Muscle of leg (tissue), 11 donors: Measurements from ENCODE around the gene CYP27A1. TPM values are rescaled to one million over a fixed set of nuclear protein-coding genes. Genes with fewer than 3 reads are reported as not detected.

Experiments used
- DNase-seq: peaks from one replicate; pipeline ENCODE4 v3.0.0; 2013
- H3K27ac ChIP-seq: one replicate; pipeline ENCODE4 v1.5.1; 2013; ENCODE audit warnings: mild to moderate bottlenecking, low read length, control low read depth
- H3K27me3 ChIP-seq: one replicate; pipeline ENCODE4 v1.6.1; 2013; ENCODE audit warnings: low read length; ENCODE audit not compliant: control insufficient read depth, insufficient read depth
- H3K36me3 ChIP-seq: one replicate; pipeline ENCODE4 v1.6.1; 2013; ENCODE audit warnings: low read length; ENCODE audit not compliant: control insufficient read depth, insufficient read depth
- H3K4me1 ChIP-seq: one replicate; pipeline ENCODE4 v1.6.1; 2013; ENCODE audit warnings: low read length; ENCODE audit not compliant: control insufficient read depth, insufficient read depth
- H3K4me3 ChIP-seq: one replicate; pipeline ENCODE4 v1.5.1; 2013; ENCODE audit warnings: low read length, control low read depth
- H3K9me3 ChIP-seq: replicated peaks from 2 replicates; pipeline ENCODE4 v1.6.1; 2013; ENCODE audit warnings: low read depth, low read length; ENCODE audit not compliant: control insufficient read depth
- WGBS: methylation state at CpG from one replicate; pipeline ENCODE4 v1.1.5; 2013; ENCODE audit warnings: missing lambda C conversion rate; ENCODE audit not compliant: insufficient coverage; 5-methylcytosine and 5-hydroxymethylcytosine counted together
- polyA plus RNA-seq, 8 donors: library from polyadenylated mRNA; unstranded; fragments of 120-200 nt; gene quantifications; one replicate each; pipeline versions ENCODE4 v1.2.1 to v1.2.3, GENCODE V29; 2013; ENCODE audit warnings: inconsistent platforms in 1 of 8, low replicate concordance in 1 of 8; ENCODE audit not compliant: insufficient read length in 8 of 8, insufficient read depth in 1 of 8
- total RNA-seq: library from RNA; stranded (reverse); fragments of 120-200 nt; gene quantifications from one replicate; pipeline ENCODE4 v1.2.4, GENCODE V29; 2013

Gene CYP27A1
- total and polyA plus RNA-seq, 9 donors = 11.8 to 26.8 (median 19.3) TPM

DNA sequence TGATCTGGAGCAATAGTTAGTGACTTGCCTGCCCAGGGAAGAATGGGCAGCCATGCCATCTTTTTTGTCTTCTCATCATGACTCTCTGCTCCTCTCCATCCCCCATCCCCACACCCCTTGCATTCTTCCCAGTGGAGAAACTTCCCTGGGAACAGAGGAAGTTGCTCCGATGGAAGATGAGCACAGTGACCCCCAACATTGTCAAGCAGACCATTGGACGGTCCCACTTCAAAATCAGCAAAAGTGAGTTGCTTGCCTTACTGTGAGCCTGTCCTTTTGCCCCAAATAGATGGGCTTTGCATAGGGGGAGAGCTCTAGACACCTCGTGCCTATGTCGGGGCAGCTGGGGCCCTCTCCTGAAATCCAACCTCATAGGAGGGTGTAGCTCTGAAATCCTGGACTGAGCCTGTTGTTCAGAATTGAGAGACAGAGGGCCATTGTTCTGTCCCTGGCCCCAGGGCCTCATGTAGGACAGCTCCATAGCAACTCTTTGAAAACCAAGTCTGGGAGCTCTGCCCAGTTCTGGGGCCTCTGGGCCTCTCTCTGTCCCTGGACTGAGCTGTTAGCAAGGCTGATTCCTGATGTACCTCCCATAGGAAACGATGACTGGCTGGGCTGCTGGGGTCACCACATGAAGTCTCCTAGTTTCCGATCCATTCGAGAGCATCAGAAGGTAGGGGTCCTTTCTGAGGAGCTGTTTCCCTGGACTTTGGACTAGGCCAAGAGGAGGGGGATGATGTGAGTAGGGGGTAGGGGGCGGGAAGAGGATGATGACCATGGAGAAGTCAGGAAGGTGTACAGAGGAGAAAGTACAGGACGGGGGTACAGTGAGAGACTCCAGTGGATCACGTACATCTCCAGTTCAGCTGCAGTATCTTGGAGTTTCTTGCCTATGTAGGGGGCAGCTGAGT is 36.1 kb upstream of the CYP27A1 start:
- WGBS = 60% methylated on average over 7 of the region's 10 CpGs
- H3K36me3 ChIP-seq = peaks cover 59% of the 10 kb centered on the region
- H3K4me3 ChIP-seq = no peak overlapping the region
- peaks cover 14% of the 10 kb centered on the region for H3K4me1 ChIP-seq
- no peaks in the 10 kb centered on the region for H3K9me3 ChIP-seq
- peak; percentile 91 for DNase-seq
- no peaks in the 10 kb centered on the region for H3K27me3 ChIP-seq
- H3K27ac ChIP-seq = peak overlapping the region; percentile 62

DNA sequence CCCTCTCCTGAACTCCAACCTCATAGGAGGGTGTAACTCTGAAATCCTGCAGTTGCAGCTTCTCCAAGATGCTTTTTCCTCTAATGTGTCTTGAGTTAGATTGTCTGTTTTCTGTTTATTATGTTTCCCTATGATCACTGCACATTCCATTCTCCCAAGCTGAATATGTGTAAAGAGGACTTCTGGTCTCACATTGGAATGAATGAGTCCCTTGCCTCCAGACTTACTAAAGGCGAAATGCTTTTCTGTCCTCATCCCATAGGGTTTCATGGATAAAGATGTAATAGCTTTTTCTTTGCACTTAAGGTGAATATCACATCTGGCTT is 35.5 kb upstream of the CYP27A1 start:
- H3K9me3 ChIP-seq = no peaks in the 10 kb centered on the region
- WGBS = no CpG with 5 or more reads among the region's 1 CpG
- peaks cover 63% of the 10 kb centered on the region for H3K36me3 ChIP-seq
- peak overlapping the region; percentile 62 for H3K27ac ChIP-seq
- H3K4me1 ChIP-seq = peaks cover 14% of the 10 kb centered on the region
- DNase-seq = peak; percentile 37
- no peak overlapping the region for H3K4me3 ChIP-seq
- H3K27me3 ChIP-seq = no peaks in the 10 kb centered on the region

DNA sequence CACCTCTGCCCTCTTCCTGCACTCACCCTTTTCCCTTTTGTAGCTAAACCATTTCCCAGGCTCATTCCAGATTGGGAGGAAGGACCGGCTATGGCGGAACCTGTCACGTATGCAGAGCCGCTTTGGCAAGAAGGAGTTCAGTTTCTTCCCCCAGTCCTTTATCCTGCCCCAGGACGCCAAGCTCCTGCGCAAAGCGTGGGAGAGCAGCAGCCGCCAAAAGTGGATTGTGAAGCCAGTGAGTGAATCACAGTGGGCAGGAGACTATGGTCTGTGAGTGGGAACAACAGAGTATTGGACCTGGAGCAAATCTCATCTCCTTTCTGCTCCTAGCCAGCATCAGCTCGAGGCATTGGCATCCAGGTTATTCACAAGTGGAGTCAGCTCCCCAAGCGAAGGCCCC is 35.0 kb upstream of the CYP27A1 start:
- Histone ChIP-seq H3K27ac (no peak overlapping the region), H3K36me3 (peaks cover 66% of the 10 kb centered on the region), H3K9me3 (no peaks in the 10 kb centered on the region), H3K27me3 (no peaks in the 10 kb centered on the region), H3K4me3 (no peak overlapping the region), H3K4me1 (peaks cover 14% of the 10 kb centered on the region)
- DNase-seq = no peak
- WGBS = 79% methylated on average over 4 of the region's 10 CpGs

DNA sequence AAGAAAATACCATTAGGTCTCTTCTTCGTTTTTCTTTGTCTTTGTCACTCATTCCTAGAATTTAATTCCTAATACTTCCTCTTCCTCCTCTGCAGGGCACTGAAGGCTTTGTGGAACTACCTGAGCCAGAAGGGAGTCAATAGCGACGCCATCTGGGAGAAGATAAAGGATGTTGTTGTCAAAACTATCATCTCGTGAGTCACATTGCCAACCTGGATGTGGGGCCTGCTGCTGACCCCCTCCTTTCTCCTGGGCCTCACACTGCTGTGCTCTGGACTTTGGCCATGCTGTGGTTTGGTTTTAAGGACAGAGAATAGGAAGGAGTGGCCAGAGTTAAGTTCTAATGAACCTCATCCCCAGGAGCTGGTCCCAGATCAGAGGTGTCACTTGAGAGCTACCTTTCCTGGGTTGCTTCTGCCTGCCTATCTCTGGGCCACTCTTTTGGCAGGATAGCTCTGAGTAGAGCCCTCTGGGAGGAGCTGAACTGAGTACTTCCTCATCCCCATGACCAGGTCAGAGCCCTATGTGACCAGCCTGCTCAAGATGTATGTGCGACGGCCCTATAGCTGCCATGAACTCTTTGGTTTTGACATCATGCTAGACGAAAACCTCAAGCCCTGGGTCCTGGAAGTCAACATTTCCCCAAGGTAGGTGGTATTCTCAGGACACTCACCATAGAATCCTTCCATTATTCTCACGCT is 33.1 kb upstream of the CYP27A1 start:
- H3K4me1 ChIP-seq = peaks cover 14% of the 10 kb centered on the region
- 94% methylated on average over 3 of the region's 8 CpGs for WGBS
- H3K4me3 ChIP-seq = no peak overlapping the region
- H3K27ac ChIP-seq = no peak overlapping the region
- H3K9me3 ChIP-seq = no peaks in the 10 kb centered on the region
- H3K27me3 ChIP-seq = no peaks in the 10 kb centered on the region
- DNase-seq = no peak
- peaks cover 83% of the 10 kb centered on the region for H3K36me3 ChIP-seq

DNA sequence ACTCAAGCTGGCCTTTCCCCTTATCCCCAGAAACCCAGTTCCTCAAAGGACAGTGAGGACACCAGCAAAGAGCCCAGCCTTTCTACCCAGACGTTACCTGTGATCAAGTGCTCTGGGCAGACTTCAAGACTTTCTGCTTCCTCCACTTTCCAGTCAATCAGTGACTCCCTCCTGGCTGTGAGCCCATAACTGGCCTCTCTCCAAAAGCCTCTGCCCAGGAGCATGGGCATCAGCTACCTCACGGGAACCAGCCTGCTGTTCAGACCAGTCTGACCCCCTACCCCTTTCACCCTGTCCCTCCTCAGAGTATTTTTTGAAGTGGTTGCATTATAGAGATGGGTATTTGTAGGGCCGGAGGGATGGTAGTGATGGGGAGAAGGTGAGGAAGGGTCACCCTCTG is 27.7 kb upstream of the CYP27A1 start:
- no peak for DNase-seq
- no peak overlapping the region for H3K4me3 ChIP-seq
- no peak overlapping the region for H3K27ac ChIP-seq
- WGBS = 67% methylated on average over 1 of the region's 3 CpGs
- no peaks in the 10 kb centered on the region for H3K9me3 ChIP-seq
- H3K4me1 ChIP-seq = no peaks in the 10 kb centered on the region
- peaks cover 62% of the 10 kb centered on the region for H3K36me3 ChIP-seq
- no peaks in the 10 kb centered on the region for H3K27me3 ChIP-seq

DNA sequence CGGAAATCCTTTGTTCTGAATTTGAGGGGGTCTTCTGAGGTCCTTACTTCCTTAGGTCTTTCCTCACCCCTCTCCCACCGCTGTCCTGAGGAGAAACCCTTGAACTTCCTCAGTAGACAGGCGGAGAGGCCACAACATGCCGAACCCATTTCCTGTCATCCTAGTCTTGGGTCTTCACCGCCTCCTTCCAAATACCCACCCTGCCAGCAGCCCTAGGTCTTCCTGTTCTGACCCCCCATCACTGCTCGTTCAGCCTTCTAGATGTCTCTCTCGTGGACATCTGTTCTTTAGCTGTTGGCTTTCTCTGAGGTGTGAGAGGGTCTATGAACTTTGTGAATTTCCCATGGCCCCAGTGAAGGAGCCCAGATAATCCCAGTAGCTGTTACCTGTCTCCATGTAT is 27.2 kb upstream of the CYP27A1 start:
- 92% methylated on average over 5 of the region's 7 CpGs for WGBS
- H3K27ac ChIP-seq = no peak overlapping the region
- H3K4me3 ChIP-seq = no peak overlapping the region
- H3K27me3 ChIP-seq = no peaks in the 10 kb centered on the region
- peaks cover 58% of the 10 kb centered on the region for H3K36me3 ChIP-seq
- H3K4me1 ChIP-seq = no peaks in the 10 kb centered on the region
- DNase-seq = no peak
- no peaks in the 10 kb centered on the region for H3K9me3 ChIP-seq

DNA sequence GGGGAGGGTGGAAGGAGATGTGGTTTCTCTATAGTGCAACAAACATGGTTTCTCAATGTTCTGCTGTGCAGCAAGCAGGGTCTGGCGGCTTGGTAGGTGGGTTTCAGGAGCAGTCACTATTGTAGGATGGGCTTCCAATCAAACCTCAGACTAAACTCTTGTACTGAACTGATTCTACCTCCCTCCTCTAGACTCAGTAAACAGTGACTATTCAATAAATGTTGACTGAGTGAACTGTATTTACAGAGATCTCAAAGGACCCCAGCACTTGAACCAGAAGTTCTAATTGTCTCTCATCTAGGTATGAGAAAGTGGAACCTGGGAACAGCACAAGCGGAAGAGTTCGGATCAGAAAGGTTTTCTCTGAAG is 26.8 kb upstream of the CYP27A1 start:
- DNase-seq = no peak
- 100% methylated on average over 2 of the region's 3 CpGs for WGBS
- Histone ChIP-seq H3K4me1 (no peaks in the 10 kb centered on the region), H3K4me3 (no peak overlapping the region), H3K9me3 (no peaks in the 10 kb centered on the region), H3K27ac (no peak overlapping the region), H3K27me3 (no peaks in the 10 kb centered on the region), H3K36me3 (peaks cover 54% of the 10 kb centered on the region)

DNA sequence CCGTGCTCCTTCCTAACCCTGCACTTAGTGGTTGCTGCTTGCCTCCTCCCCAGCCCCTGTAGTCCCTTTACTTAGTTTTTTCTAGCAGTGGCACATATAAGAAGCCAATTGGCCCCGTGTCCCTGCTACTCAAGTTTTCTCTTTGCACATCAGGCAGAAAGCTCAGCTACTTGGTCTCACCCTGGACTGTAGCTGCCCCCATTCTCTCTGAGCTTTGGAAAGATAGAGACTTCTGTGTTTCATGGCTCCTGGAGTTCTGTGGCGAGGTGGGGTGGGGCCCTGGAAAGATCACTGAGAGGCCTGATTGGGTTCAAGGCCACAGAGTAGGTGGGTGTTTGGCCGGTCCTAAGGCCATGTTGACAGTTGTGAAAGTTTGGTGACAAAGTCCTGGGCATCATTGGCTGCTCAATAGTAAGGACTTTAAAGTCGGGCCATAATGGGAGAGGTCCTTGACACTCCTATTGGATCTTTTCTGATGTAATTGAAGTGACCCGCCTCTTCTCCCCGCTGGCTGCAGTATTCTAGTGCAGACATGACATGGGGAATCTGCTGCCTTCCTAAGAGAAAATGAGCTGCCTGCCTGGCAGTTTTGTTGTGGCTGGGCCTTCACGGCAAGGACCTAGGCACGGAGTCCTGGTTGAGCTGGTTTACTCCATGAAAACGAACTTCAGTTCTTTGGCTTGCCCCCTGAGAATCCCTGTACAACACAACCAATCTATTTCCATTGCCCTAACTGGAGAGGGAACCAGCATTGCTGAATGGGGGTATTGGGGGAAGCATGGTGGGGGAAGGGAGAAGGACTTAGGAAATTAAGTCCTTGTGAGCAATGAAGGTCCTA is 26.2 kb upstream of the CYP27A1 start:
- DNase-seq = no peak
- H3K27ac ChIP-seq = no peak overlapping the region
- no peak overlapping the region for H3K4me3 ChIP-seq
- H3K27me3 ChIP-seq = no peaks in the 10 kb centered on the region
- 91% methylated on average over 7 of the region's 10 CpGs for WGBS
- peaks cover 47% of the 10 kb centered on the region for H3K36me3 ChIP-seq
- no peaks in the 10 kb centered on the region for H3K9me3 ChIP-seq
- no peaks in the 10 kb centered on the region for H3K4me1 ChIP-seq

DNA sequence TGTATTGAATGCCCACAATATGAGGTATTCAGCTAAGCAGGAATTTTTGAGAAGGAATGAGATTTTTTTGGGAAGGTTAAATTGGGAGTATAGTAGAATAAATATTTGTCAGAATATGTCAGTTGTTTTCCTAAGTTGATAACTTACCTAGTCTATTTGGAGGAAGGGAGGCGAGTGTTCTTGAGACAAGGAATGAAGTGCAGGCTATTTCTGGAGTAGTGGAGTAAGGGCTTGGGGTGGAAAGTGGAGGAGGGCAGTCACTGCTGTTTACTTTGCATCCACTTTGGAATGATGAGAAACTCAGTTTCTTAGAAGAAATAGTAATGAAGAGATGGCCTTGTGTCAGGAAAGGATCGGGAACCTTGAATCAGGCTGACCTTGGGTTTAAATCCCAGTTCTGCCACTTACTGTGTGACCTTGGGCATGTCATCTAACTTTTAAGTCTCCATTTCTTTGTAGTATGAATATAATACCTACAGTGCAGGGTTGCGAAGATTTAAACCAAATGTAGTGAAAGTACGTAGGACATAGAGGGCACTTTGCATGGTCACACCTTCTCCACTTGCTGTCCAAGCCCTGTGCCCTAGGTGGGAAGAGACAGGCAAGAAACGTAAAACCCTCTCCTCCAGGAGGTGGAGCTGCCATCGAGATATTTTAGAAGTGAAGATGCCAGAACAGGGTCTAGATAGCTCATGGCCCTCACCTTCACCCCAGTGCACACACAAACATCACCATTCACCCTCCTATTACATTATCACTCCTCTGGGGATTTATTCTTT is 25.2 kb upstream of the CYP27A1 start:
- Histone ChIP-seq H3K27me3 (no peaks in the 10 kb centered on the region), H3K27ac (no peak overlapping the region), H3K4me1 (no peaks in the 10 kb centered on the region), H3K4me3 (no peak overlapping the region), H3K9me3 (no peaks in the 10 kb centered on the region), H3K36me3 (peaks cover 41% of the 10 kb centered on the region)
- WGBS = 65% methylated on average over 4 of the region's 6 CpGs
- DNase-seq = no peak
